ENCODE measurements around the gene KCND3.

DNA sequence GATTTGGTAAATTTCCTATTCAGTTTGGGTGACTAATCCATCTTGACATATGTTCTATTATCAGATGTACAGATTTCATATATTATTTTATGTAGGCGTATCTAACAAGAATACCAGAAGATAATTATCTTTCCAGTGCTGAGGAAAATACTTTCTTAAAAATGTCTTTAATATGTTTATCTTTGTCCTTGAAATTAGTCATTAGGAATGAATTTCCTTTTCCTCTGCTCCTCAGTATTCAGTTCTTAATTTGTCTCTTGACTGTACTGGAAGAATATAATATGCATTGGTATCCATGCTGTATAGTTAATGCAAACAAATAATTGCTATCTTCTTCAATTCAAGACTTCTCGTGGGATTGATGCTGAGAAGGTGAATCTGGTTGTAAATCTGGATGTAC lies 227.1 kb downstream of the KCND3 start:
- no peak for TF ChIP-seq EZH2 (IDR thresholded peaks at IDR 0.05; ENCODE audit: low read length)
- TF ChIP-seq, protein P1, sequence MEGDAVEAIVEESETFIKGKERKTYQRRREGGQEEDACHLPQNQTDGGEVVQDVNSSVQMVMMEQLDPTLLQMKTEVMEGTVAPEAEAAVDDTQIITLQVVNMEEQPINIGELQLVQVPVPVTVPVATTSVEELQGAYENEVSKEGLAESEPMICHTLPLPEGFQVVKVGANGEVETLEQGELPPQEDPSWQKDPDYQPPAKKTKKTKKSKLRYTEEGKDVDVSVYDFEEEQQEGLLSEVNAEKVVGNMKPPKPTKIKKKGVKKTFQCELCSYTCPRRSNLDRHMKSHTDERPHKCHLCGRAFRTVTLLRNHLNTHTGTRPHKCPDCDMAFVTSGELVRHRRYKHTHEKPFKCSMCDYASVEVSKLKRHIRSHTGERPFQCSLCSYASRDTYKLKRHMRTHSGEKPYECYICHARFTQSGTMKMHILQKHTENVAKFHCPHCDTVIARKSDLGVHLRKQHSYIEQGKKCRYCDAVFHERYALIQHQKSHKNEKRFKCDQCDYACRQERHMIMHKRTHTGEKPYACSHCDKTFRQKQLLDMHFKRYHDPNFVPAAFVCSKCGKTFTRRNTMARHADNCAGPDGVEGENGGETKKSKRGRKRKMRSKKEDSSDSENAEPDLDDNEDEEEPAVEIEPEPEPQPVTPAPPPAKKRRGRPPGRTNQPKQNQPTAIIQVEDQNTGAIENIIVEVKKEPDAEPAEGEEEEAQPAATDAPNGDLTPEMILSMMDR (optimal IDR thresholded peaks at IDR 0.05 in 1 of 3, IDR thresholded peaks at IDR 0.05 in 1 of 3, conservative IDR thresholded peaks at IDR 0.05 in 1 of 3; ENCODE audit: extremely low read depth in 1 of 3, insufficient read depth in 2 of 3, low read length in 3 of 3): no peak

Data from keratinocyte (primary cell).